Gastrocnemius medialis (tissue), 4 donors: Measurements from ENCODE around the gene ASPG. TPM values are rescaled to one million over a fixed set of nuclear protein-coding genes. Genes with fewer than 3 reads are reported as not detected.

Experiments used
- ATAC-seq, 2 donors: fragments of 150-250 bp; one replicate each; pipeline ENCODE4 v1.9.1; 2016
- DNase-seq, 2 donors: peaks; one replicate each; pipeline ENCODE4 v3.0.0-alpha.2; 2019
- H3K27ac ChIP-seq, 4 donors: fragments of 200-600 bp; sonication (generic); 1 replicate in 1 of 4; 2 replicates in 3 of 4; pipeline ENCODE4 v1.5.1; 2016 to 2018; ENCODE audit warnings: mild to moderate bottlenecking in 2 of 4, moderate library complexity in 1 of 4
- H3K27me3 ChIP-seq, 3 donors: fragments of 200-600 bp; sonication (generic) in 2 of 3; 1 replicate in 1 of 3; 2 replicates in 2 of 3; pipeline versions ENCODE4 v1.5.1 to v1.6.0; 2016 to 2019; ENCODE audit warnings: mild to moderate bottlenecking in 1 of 3, moderate library complexity in 1 of 3
- H3K36me3 ChIP-seq, 2 donors: fragments of 200-600 bp; sonication (generic) in 1 of 2; one replicate each; pipeline ENCODE4 v1.5.1; 2017 to 2018
- H3K4me1 ChIP-seq, 2 donors: fragments of 200-600 bp; sonication (generic) in 1 of 2; one replicate each; pipeline ENCODE4 v1.5.1; 2016 to 2017; ENCODE audit warnings: mild to moderate bottlenecking in 2 of 2
- H3K4me3 ChIP-seq, 4 donors: fragments of 200-600 bp; sonication (generic) in 3 of 4; 1 replicate in 1 of 4; 2 replicates in 3 of 4; pipeline ENCODE4 v1.5.1; 2016 to 2019; ENCODE audit warnings: mild to moderate bottlenecking in 2 of 4
- H3K9me3 ChIP-seq, 3 donors: fragments of 200-600 bp; sonication (generic) in 2 of 3; 1 replicate in 1 of 3; 2 replicates in 2 of 3; pipeline ENCODE4 v1.5.1; 2016 to 2019
- CTCF ChIP-seq, 5 experiments: fragments of 450-650 bp in 3 of 5; fragments of 200-600 bp in 2 of 5; sonication (generic) in 2 of 5; IDR thresholded peaks in 4 of 5; conservative IDR thresholded peaks in 1 of 5; 1 replicate in 4 of 5; 2 replicates in 1 of 5; pipeline ENCODE4 v1.5.1; 2016 to 2019; ENCODE audit warnings: antibody characterized with exemption in 5 of 5, mild to moderate bottlenecking in 3 of 5, moderate library complexity in 3 of 5
- POLR2A ChIP-seq, 2 donors: fragments of 450-650 bp; IDR thresholded peaks; one replicate each; pipeline ENCODE4 v1.6.1; 2017; ENCODE audit warnings: antibody characterized with exemption in 2 of 2, mild to moderate bottlenecking in 2 of 2, moderate library complexity in 2 of 2
- in situ Hi-C, 4 donors: fragments of 200-750 bp; cut with MboI; loops; one replicate each; pipeline versions ENCODE4 v1.15.0 to v1.8.0; 2017; ENCODE audit warnings: low sequenced_read_pairs in 4 of 4
- intact Hi-C: fragments of 100-400 bp; cut with DNase I; formaldehyde crosslinking; loops from one replicate; pipeline ENCODE4 v1.15.1; 2023; ENCODE audit warnings: low total_unique reads
- total RNA-seq, 4 donors: library from RNA; depleted of rRNA; stranded (reverse); fragments of >200 nt; gene quantifications; one replicate each; pipeline versions ENCODE4 v1.1.0 to v1.2.3, GENCODE V29; 2016

Gene ASPG
- total RNA-seq, 4 donors from 2014 or later = 0.20 TPM; not detected in 3

DNA sequence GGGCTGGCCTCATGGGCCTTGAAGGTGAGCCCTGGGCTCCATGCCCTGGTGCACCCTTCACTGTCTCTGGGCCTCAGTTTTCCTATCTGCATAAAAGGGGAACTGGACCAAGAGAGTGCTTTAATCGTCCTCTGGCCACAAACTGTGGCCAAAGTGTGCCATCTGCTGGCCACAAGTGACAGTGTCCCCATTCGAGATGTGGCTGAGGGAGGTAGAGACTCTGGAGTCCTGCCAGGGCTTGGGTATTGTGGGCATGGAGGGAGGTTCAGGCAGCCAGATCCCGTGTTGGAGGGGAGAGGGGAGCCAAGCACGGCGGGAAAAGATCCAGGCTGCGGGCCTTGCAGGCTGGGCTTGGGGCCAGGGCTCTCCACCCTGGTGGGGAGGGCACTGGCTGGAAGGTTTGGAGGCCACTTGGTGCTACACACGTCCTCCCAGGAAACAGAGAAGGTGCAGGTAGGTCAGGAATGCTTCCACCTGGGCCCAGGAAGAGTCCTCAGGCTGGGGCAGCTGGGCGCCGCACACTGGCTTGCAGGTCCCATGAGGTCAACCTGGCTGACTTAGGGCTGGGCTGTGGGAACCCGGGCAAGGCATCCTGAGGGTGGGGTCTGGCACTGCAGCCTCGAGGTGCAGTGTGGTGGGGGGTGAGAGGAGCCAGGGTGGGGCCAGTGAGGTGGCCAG is 45.6 kb downstream of the ASPG start:
- Histone ChIP-seq H3K4me3 (no peak overlapping the region), H3K27ac (no peak overlapping the region), H3K27me3 (peaks cover 15 to 37% (median 21%) of the 10 kb centered on the region in 3 donors), H3K4me1 (peaks cover 0 to 7% of the 10 kb centered on the region in 2 donors), H3K36me3 (no peaks in the 10 kb centered on the region), H3K9me3 (no peaks in the 10 kb centered on the region)
- DNase-seq (no peak), ATAC-seq (no peak)
- TF ChIP-seq CTCF (IDR thresholded peaks at IDR 0.05 in 4 of 5, conservative IDR thresholded peaks at IDR 0.05 in 1 of 5) (peak; percentile 14 to 54 (median 46)), POLR2A (IDR thresholded peaks at IDR 0.05) (no peak)
- in situ Hi-C loops = loop anchor here in 3 of 4 donors (25.0 kb wide), 2 partner anchors 431 to 506 kb away; no protein-coding TSS in a partner anchor
- intact Hi-C loops = loop anchor here (2.0 kb wide), 1 partner anchor 52 kb away; no protein-coding TSS in a partner anchor

- Histone ChIP-seq H3K4me1 (peaks cover 6 to 15% of the 10 kb centered on the region in 2 donors), H3K27ac (no peak overlapping the region), H3K36me3 (no peaks in the 10 kb centered on the region), H3K27me3 (peaks cover 23 to 45% (median 29%) of the 10 kb centered on the region in 3 donors), H3K4me3 (no peak overlapping the region), H3K9me3 (no peaks in the 10 kb centered on the region)
- in situ Hi-C loops (loop anchor here in 3 of 4 donors (25.0 kb wide), 2 partner anchors 430 to 505 kb away; no protein-coding TSS in a partner anchor), intact Hi-C loops (loop anchor here (2.0 kb wide), 1 partner anchor 53 kb away; no protein-coding TSS in a partner anchor)
- TF ChIP-seq CTCF (IDR thresholded peaks at IDR 0.05 in 4 of 5, conservative IDR thresholded peaks at IDR 0.05 in 1 of 5) = no peak
- no peak for TF ChIP-seq POLR2A (IDR thresholded peaks at IDR 0.05)
- DNase-seq = no peak
- no peak for ATAC-seq
Measured at GRCh38 chr14:104131968-104132732, 46.6 kb downstream of the ASPG start.

DNA sequence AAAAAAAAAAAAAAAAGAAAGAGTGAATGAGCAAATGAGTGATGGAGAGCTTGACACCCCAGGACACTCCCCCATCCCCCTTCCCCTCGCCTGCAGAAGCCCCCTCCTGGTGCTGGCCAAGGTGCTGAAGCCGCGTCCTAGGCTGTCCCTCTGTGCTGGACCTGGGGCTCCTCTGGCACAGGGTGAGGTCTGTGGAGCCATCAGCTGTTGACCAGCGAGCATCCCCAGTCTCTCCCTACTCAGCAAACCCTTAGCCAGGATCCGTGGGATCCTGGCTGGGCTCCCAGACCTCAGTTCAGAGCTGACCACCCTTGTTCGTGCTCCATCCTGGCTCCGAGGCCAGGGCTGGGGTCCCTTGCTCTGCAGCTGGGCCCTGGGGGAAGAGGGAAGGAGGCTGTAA is 47.5 kb downstream of the ASPG start:
- H3K36me3 ChIP-seq = no peaks in the 10 kb centered on the region
- TF ChIP-seq CTCF (IDR thresholded peaks at IDR 0.05 in 4 of 5, conservative IDR thresholded peaks at IDR 0.05 in 1 of 5) = no peak
- no peak for TF ChIP-seq POLR2A (IDR thresholded peaks at IDR 0.05)
- H3K4me3 ChIP-seq = no peak overlapping the region
- H3K4me1 ChIP-seq = peaks cover 12 to 23% of the 10 kb centered on the region in 2 donors
- intact Hi-C loops = no loop called here
- peaks cover 27 to 47% (median 33%) of the 10 kb centered on the region in 3 donors for H3K27me3 ChIP-seq
- H3K9me3 ChIP-seq = no peaks in the 10 kb centered on the region
- DNase-seq (no peak), ATAC-seq (no peak)
- no peak overlapping the region for H3K27ac ChIP-seq
- in situ Hi-C loops = loop anchor here in 3 of 4 donors (25.0 kb wide), 2 partner anchors 429 to 504 kb away; no protein-coding TSS in a partner anchor

- no peaks in the 10 kb centered on the region for H3K9me3 ChIP-seq
- DNase-seq (no peak), ATAC-seq (no peak)
- H3K36me3 ChIP-seq = no peaks in the 10 kb centered on the region
- peaks cover 13 to 25% of the 10 kb centered on the region in 2 donors for H3K4me1 ChIP-seq
- no peak overlapping the region for H3K4me3 ChIP-seq
- peaks cover 29 to 50% (median 35%) of the 10 kb centered on the region in 3 donors for H3K27me3 ChIP-seq
- intact Hi-C loops (no loop called here), in situ Hi-C loops (loop anchor here in 3 of 4 donors (25.0 kb wide), 2 partner anchors 429 to 504 kb away; no protein-coding TSS in a partner anchor)
- TF ChIP-seq POLR2A (IDR thresholded peaks at IDR 0.05) = no peak
- TF ChIP-seq CTCF (IDR thresholded peaks at IDR 0.05 in 4 of 5, conservative IDR thresholded peaks at IDR 0.05 in 1 of 5) = no peak
- H3K27ac ChIP-seq = no peak overlapping the region
Measured at GRCh38 chr14:104133496-104133895, 48.0 kb downstream of the ASPG start.
